Activated CD4-positive, alpha-beta T cell treated with anti-CD3 and anti-CD28 coated beads, Interleukin-2, amount 10 ng/mL, durations not matched to agents 24 days and 14 days (primary cell): Measurements from ENCODE around the gene DIP2C. TPM values are rescaled to one million over a fixed set of nuclear protein-coding genes. Genes with fewer than 3 reads are reported as not detected.

Experiments
- DNase-seq: peaks from one replicate; pipeline ENCODE4 v3.0.0; 2022
- H3K27ac Mint-ChIP-seq: one replicate; pipeline ENCODE4 v1.8.0; 2022; ENCODE audit warnings: mild to moderate bottlenecking, mixed read lengths
- H3K27me3 Mint-ChIP-seq: one replicate; pipeline ENCODE4 v1.8.0; 2022; ENCODE audit warnings: mixed read lengths
- H3K36me3 Mint-ChIP-seq: one replicate; pipeline ENCODE4 v1.8.0; 2022; ENCODE audit warnings: low read depth, mild to moderate bottlenecking, mixed read lengths
- H3K4me1 Mint-ChIP-seq: one replicate; pipeline ENCODE4 v1.8.0; 2021; ENCODE audit warnings: mixed read lengths
- H3K4me3 Mint-ChIP-seq: one replicate; pipeline ENCODE4 v1.8.0; 2022; ENCODE audit warnings: mild to moderate bottlenecking, moderate library complexity, mixed read lengths
- H3K9me3 Mint-ChIP-seq: one replicate; pipeline ENCODE4 v1.8.0; 2021; ENCODE audit warnings: mixed read lengths
- intact Hi-C: fragments of 100-400 bp; cut with micrococcal nuclease; formaldehyde crosslinking; loops from one replicate; pipeline ENCODE4 v1.15.1; 2023
- total RNA-seq: library from RNA; stranded (reverse); gene quantifications from 2 replicates; pipeline ENCODE4 v1.2.3, GENCODE V29; 2022

DIP2C gene
- total RNA-seq, 1 donor from 2014 or later = 1.4 TPM

DNA sequence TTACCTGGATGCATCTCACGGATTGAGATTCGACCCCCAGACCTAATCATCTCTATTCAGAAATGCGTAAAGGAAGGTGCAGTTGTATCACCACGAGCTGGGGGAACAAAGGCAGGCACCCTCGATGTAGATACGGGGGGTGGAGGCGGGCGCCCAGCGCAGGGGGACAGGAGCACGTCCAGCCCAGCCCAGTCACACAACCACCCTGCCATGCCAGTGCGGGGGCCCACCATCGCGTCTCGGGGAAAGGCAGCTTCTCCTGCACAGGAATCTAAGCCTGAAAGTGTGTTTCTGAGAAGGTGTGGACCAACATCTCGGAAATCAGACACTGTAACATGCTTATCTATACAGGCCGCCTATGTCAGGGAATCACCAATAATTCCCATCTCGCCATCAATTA, 131.1 kb downstream of the DIP2C start:
- intact Hi-C loops = no loop called here
- no peaks in the 10 kb centered on the region for H3K9me3 Mint-ChIP-seq
- H3K27me3 Mint-ChIP-seq = no peaks in the 10 kb centered on the region
- no peak overlapping the region for H3K27ac Mint-ChIP-seq
- no peak overlapping the region for H3K4me3 Mint-ChIP-seq
- H3K36me3 Mint-ChIP-seq = no peaks in the 10 kb centered on the region
- DNase-seq = no peak
- no peaks in the 10 kb centered on the region for H3K4me1 Mint-ChIP-seq

DNA sequence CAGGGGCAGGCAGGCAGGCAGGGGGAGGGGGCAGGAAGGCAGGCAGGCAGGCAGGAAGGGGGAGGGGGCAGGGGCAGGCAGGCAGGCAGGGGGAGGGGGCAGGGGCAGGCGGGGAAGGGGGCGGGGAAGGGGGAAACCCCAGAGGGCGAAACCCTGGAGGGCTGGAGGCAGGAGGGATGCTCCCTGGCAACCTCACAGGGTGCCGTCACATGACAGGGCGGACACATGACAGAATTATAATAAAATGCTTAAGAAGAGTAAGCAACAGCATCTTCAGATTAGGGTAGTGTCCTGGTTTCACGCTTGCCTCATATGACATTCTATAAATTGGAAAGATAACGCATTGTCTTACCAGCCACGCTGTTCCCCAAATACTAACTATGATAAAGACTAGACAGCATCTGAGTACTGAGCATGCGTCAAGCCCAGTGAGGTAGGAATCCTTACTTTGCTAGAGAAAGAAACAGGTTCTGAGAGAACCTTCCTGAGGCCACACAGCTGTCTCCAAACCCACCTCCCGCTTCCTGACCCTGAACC, 131.6 kb downstream of the DIP2C start:
- Mint-ChIP-seq H3K27ac (no peak overlapping the region), H3K36me3 (no peaks in the 10 kb centered on the region), H3K4me3 (no peak overlapping the region), H3K4me1 (no peaks in the 10 kb centered on the region), H3K9me3 (no peaks in the 10 kb centered on the region), H3K27me3 (no peaks in the 10 kb centered on the region)
- peak; percentile 73 for DNase-seq
- intact Hi-C loops = no loop called here

DNA sequence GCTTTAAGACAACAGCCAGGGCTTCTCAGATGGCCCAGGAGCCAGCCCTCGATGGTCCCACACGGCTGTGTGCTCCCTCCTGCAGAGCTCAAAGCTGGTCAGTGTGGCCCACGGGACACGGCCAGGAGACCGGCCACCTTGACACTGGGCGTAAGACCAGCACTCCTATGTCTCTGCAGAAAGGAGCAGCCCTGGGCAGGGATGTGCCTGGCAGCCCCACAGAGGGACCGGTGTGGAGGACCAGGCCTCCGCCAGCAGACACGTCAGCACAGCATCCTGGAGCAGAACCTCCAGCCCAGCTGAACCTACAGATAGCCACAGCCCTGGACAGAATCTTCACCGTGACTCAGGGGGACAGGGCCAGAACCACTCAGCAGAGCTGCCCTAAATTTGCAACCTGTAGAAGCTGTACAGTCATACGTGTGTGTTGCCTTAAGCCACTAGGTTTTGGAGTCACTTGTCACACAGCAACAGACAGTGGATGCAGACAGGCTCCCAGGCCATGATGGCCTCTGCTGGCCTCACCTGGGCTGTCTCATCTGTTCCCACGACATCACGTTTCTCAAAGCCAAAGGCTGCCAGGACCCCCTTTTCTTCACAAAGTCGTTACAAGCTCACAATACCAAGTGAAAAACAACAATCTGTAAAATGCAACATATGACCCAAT, 132.4 kb downstream of the DIP2C start:
- intact Hi-C loops = no loop called here
- H3K27me3 Mint-ChIP-seq = no peaks in the 10 kb centered on the region
- H3K4me3 Mint-ChIP-seq = no peak overlapping the region
- H3K36me3 Mint-ChIP-seq = no peaks in the 10 kb centered on the region
- H3K9me3 Mint-ChIP-seq = no peaks in the 10 kb centered on the region
- DNase-seq = no peak
- no peak overlapping the region for H3K27ac Mint-ChIP-seq
- no peaks in the 10 kb centered on the region for H3K4me1 Mint-ChIP-seq

DNA sequence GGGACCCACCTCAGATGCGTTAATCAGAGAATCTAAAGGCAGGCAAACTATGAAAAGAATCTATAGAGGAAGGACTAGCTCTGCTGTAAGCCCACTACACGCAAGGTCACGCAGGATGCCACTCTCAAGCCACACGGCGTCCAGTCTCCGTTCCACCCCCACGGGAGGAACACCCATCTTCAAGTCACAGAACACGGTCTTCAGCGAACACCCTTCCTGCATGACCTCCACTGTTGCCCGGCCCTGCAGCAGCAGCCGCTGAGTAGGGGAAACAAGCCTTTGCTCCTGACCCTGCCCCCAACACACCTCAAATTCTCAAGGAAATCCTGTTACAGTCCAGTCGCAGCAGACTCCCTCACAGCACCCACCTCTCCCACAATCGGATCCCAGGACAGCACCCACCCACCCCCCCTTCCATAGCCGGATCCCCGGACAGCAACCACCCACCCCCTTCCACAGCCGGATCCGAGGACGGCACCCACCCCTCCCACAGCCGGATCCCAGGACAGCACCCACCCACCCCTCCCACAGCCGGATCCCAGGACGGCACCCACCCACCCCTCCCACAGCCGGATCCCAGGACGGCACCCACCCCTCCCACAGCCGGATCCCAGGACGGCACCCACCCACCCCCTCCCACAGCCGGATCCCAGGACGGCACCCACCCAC, 133.7 kb downstream of the DIP2C start:
- no peak overlapping the region for H3K27ac Mint-ChIP-seq
- no peaks in the 10 kb centered on the region for H3K27me3 Mint-ChIP-seq
- no peaks in the 10 kb centered on the region for H3K36me3 Mint-ChIP-seq
- no peak for DNase-seq
- H3K9me3 Mint-ChIP-seq = no peaks in the 10 kb centered on the region
- intact Hi-C loops = no loop called here
- H3K4me3 Mint-ChIP-seq = no peak overlapping the region
- no peaks in the 10 kb centered on the region for H3K4me1 Mint-ChIP-seq

DNA sequence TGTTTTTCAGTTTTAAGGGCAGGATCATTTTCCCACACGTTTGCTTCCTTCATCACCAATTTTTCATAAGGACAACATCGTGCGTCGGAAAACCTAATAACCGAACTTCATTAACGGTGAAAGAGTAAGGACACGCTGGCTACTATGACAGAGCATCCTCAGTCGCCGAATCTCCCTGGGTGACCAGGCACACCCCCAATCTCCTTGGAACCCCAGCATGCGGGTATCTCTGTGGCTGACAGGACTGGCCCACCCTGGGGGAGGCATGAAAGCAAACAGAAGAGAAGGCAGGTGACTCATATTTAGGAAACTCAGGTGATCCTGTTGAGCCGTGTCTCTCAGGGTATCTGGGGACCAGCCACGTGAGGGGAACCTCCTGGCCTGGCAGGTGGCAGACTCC, 134.2 kb downstream of the DIP2C start:
- no peaks in the 10 kb centered on the region for H3K36me3 Mint-ChIP-seq
- H3K4me3 Mint-ChIP-seq = no peak overlapping the region
- no peaks in the 10 kb centered on the region for H3K27me3 Mint-ChIP-seq
- no peaks in the 10 kb centered on the region for H3K4me1 Mint-ChIP-seq
- H3K9me3 Mint-ChIP-seq = no peaks in the 10 kb centered on the region
- no peak overlapping the region for H3K27ac Mint-ChIP-seq
- intact Hi-C loops = no loop called here
- no peak for DNase-seq

DNA sequence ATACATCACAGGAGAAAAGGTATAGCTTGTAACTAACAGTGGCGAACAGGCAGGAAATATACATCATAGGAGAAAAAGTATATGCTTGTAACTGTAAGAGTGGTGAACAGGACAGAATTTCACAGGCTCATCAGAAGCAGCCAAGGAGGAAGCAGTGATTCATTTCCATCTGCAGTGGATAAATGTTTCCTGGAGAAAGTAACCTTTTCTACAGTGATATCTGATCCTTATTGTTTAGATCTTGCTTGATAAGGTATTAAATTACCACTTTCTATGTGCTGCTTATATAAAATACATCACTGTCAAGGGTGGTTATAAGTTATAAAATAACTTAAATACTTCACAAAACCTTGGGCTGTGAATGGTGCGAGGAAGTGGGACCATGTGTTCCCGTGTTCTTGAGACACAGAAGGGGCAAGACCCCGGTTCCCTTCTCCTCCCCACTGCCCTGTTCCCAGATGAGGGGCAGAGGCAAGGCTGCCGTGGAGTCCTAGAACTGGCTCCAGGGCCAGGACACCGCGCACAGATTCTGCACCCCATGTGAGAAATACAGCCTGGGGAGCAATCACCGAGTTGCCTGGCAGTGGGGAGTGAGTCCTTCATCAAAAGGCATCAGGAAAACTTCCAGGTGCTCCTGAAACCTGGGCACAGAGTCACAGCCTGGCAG, 135.2 kb downstream of the DIP2C start:
- no peaks in the 10 kb centered on the region for H3K36me3 Mint-ChIP-seq

DNA sequence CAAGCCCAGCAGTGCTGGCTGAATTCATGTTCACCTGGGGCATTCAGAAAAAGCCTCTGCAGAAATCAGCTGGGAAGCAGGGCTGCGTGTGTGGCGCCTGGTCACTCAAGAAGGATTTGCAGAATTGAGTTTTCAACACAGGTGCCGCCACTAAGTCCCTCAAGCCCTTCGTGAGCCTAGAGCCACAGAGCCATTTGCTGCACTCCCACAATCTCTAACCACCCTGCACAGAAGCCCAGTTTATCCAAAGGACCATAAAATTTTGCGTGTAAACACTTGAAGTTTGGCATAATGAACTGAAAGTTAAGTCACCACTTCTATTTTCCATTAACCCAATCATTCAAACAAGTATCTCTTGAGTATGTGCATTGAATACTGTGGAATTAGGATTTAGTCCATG, 136.2 kb downstream of the DIP2C start:
- H3K4me3 Mint-ChIP-seq = no peak overlapping the region
- H3K4me1 Mint-ChIP-seq = no peaks in the 10 kb centered on the region
- no peaks in the 10 kb centered on the region for H3K9me3 Mint-ChIP-seq
- intact Hi-C loops = no loop called here
- H3K36me3 Mint-ChIP-seq = no peaks in the 10 kb centered on the region
- DNase-seq = no peak
- no peaks in the 10 kb centered on the region for H3K27me3 Mint-ChIP-seq
- no peak overlapping the region for H3K27ac Mint-ChIP-seq

More for the DNA sequence above, 135.2 kb downstream of the DIP2C start:
- H3K4me1 Mint-ChIP-seq = no peaks in the 10 kb centered on the region
- intact Hi-C loops = no loop called here
- H3K4me3 Mint-ChIP-seq = no peak overlapping the region
- no peaks in the 10 kb centered on the region for H3K9me3 Mint-ChIP-seq
- no peaks in the 10 kb centered on the region for H3K27me3 Mint-ChIP-seq
- no peak overlapping the region for H3K27ac Mint-ChIP-seq
- no peak for DNase-seq

DNA sequence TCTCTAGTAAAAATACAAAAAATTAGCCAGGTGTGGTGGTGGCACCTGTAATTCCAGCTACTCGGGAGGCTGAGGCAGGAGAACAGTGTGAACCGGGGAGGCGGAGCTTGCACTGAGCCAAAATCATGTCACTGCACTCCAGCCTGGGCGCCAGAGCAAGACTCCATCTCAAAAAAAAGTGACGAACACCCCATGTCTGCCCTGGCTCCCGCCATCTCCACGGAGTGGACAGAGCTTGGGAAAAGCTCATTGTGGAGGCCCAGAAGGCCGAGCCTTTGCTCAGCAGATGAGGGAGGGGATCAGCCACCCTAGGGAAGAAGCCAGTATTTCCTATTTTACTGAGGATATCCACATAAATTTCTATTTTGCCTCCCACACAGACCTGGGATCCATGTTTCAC, 136.8 kb downstream of the DIP2C start:
- H3K4me3 Mint-ChIP-seq = no peak overlapping the region
- H3K27me3 Mint-ChIP-seq = peaks cover 2% of the 10 kb centered on the region
- H3K9me3 Mint-ChIP-seq = no peaks in the 10 kb centered on the region
- no peaks in the 10 kb centered on the region for H3K36me3 Mint-ChIP-seq
- no peak overlapping the region for H3K27ac Mint-ChIP-seq
- intact Hi-C loops = no loop called here
- no peak for DNase-seq
- no peaks in the 10 kb centered on the region for H3K4me1 Mint-ChIP-seq

DNA sequence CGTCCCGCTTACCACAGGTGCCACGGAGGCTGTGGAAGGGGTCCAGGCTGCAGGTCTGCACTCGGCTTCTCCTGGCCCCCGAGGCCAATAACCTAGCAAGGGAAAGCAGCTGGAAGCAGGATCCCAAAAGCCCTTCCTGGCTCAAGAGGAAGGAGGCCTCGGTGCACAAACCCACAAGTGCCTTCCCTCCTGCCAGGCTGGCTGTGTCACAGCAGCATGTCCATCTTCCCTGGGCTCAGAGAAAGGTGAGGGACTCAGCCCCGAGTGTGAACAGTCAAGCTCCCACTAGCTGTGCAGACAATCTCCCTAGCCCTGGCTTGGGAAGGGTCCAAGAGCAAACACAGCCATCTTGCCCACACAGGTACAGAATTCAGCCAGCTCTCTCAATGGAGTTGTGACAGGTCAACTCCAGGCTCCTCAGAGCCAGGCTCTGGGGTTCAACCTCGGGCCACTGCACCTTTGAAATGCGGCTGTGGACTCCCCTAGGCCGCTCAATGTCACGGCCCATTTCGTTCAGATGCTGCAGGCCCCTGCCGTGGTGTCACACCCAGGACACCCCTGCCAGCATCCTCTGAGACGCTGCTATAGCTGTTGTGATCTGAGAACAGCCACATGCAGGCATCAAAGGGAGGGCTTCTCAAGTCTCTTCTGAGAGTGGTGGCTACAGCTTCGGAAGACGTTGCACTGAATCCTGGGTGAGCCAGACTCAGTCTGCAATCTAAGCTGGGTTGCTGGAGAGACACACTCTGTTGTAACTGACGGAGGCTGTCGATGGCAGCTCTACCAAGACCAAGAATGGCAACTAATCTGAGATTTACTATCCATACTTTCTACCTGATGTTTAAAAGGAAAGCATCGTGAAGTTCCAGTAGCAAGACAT, 137.9 kb downstream of the DIP2C start:
- DNase-seq = no peak
- Mint-ChIP-seq H3K4me3 (no peak overlapping the region), H3K36me3 (no peaks in the 10 kb centered on the region), H3K9me3 (no peaks in the 10 kb centered on the region), H3K27ac (no peak overlapping the region), H3K27me3 (peaks cover 3% of the 10 kb centered on the region), H3K4me1 (no peaks in the 10 kb centered on the region)
- intact Hi-C loops = no loop called here

DNA sequence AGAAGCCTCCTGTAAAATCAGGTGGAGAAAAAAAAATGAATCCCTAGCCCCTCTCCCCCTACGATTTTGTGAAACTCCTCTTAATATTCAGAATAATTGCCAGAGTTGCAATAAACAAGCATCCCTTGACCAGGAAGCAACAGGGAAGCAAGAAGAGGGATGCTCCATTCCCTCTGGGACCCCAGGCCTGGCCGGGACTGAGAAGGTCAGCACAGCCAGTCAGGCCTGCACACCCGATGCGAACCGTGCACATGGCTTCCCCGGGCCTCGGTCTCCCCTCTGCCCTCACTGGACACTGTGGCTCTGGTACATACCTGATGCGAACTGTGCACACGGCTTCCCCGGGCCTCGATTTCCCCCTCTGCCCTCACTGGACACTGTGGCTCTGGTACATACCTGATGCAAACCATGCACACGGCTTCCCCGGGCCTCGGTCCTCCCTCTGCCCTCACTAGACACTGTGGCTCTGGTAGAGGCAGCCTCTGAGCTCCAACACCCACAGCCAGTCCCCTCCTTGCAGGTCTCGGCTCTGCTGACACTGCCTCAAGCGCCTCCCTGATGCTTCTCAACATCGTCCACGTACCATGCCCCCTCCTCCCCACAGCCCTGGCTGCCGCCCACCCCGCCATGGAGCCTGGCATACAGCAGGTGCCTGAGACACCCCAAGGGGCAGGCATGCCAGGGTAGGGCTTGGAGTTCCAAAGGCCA, 138.6 kb downstream of the DIP2C start:
- DNase-seq = no peak
- Mint-ChIP-seq H3K9me3 (no peaks in the 10 kb centered on the region), H3K4me3 (no peak overlapping the region), H3K27ac (no peak overlapping the region), H3K36me3 (no peaks in the 10 kb centered on the region), H3K27me3 (peaks cover 5% of the 10 kb centered on the region), H3K4me1 (no peaks in the 10 kb centered on the region)
- intact Hi-C loops = no loop called here

DNA sequence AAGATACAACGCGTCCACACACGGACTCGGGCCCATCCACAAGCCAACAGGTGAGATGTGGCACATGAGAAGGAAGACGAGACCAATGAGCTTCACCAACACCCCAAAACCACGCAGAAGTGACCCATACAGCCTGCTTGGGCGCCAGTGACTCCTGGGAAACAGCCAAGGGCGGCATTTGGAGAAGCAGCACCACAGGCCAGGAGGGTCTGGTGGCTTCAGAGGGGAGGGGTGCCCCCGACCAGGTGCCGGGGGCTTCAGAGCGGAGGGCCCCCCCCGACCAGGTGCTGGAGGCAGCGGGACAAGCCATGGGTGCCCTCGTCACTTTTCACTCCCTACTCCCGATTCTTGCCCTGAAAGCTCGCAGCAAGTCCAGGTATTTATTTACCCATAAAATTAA, 140.1 kb downstream of the DIP2C start:
- no peaks in the 10 kb centered on the region for H3K4me1 Mint-ChIP-seq
- H3K9me3 Mint-ChIP-seq = no peaks in the 10 kb centered on the region
- no peak overlapping the region for H3K4me3 Mint-ChIP-seq
- H3K36me3 Mint-ChIP-seq = no peaks in the 10 kb centered on the region
- DNase-seq = no peak
- intact Hi-C loops = no loop called here
- H3K27ac Mint-ChIP-seq = no peak overlapping the region
- H3K27me3 Mint-ChIP-seq = peaks cover 5% of the 10 kb centered on the region

DNA sequence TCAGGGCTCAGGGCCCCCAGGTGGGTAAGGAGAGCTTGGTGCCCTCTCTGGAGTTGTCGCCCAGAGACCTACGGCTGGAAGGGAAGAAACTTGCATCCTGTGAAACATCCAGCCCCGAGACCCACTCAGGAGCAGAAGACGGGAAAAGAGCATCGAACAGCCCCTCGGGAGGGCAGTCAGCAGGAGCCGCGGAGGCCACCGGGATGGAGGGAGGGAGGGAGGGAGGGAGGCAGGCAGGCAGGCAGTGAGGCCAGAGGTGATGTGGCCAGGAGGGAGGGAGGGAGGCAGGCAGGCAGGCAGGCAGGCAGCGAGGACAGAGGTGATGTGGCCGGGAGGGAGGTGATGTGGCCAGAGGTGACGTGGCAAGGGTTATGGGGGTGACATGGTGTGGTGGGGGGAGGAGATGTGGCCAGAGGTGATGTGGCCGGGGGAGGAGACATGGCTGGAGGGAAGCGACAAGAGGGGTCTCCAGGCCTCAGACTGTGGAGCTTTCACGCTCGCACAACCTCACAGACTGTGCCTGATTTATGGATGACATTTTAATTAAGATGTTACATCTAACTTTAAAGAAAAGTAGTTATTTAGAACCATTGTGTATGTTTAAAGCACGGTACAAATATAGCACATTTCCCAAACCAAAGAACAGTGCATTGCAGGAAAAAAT, 141.1 kb downstream of the DIP2C start:
- H3K27ac Mint-ChIP-seq = no peak overlapping the region
- no peaks in the 10 kb centered on the region for H3K36me3 Mint-ChIP-seq
- intact Hi-C loops = no loop called here
- H3K4me1 Mint-ChIP-seq = no peaks in the 10 kb centered on the region
- no peak for DNase-seq
- no peak overlapping the region for H3K4me3 Mint-ChIP-seq
- peaks cover 5% of the 10 kb centered on the region for H3K27me3 Mint-ChIP-seq
- no peaks in the 10 kb centered on the region for H3K9me3 Mint-ChIP-seq

DNA sequence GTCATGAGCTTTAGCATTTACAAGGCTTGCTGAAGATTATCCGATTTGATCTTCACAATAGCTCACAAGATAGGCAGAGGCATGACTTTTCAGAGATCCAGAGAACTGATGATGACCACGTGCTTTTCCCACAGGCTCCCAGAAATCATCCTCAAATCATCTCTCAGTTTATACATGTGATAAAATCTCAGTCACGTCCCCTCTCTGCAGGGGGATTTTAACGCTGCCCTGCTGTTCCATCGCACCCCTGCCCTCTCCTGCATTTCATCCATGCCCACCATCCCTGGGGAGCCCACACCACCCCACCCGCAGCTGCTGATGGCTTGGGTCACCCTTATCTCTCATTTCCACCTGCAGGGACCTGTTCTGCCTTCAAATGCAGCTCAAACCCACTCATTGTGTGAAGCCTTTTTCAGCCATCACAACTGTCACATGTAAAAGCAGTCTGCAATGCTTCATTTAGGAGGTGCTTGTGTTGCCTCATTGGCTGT, 141.8 kb downstream of the DIP2C start:
- no peak overlapping the region for H3K4me3 Mint-ChIP-seq
- intact Hi-C loops = no loop called here
- H3K4me1 Mint-ChIP-seq = no peaks in the 10 kb centered on the region
- DNase-seq = no peak
- H3K36me3 Mint-ChIP-seq = no peaks in the 10 kb centered on the region
- H3K27me3 Mint-ChIP-seq = peaks cover 6% of the 10 kb centered on the region
- no peak overlapping the region for H3K27ac Mint-ChIP-seq
- H3K9me3 Mint-ChIP-seq = no peaks in the 10 kb centered on the region
